Astrocyte of the cerebellum (primary cell): Measurements from ENCODE around the gene ELL.
"Not testable (repeated sequence)": the region's sequence is repeated elsewhere in the genome, so short reads cannot be mapped to it uniquely, and the experiment has no call there.

Experiments used
- DNase-seq: peaks from one replicate; pipeline ENCODE4 v3.0.0-alpha.2; 2011; ENCODE audit warnings: low read depth
- H3K4me3 ChIP-seq: 2 replicates; pipeline ENCODE4 v1.5.1; 2011; ENCODE audit warnings: mild to moderate bottlenecking, low read depth, low read length, moderate library complexity
- in situ Hi-C: cut with HindIII; loops from 2 replicates; pipeline ENCODE4 v1.10.0; 2017; ENCODE audit warnings: low sequenced_read_pairs
- TF ChIP-seq, protein P1 (sequence below): IDR thresholded peaks from 2 replicates; pipeline ENCODE4 v1.5.1; 2012; ENCODE audit warnings: low read length, low read depth, moderate library complexity, mild to moderate bottlenecking; ENCODE audit errors: missing control alignments

The ELL gene

DNA sequence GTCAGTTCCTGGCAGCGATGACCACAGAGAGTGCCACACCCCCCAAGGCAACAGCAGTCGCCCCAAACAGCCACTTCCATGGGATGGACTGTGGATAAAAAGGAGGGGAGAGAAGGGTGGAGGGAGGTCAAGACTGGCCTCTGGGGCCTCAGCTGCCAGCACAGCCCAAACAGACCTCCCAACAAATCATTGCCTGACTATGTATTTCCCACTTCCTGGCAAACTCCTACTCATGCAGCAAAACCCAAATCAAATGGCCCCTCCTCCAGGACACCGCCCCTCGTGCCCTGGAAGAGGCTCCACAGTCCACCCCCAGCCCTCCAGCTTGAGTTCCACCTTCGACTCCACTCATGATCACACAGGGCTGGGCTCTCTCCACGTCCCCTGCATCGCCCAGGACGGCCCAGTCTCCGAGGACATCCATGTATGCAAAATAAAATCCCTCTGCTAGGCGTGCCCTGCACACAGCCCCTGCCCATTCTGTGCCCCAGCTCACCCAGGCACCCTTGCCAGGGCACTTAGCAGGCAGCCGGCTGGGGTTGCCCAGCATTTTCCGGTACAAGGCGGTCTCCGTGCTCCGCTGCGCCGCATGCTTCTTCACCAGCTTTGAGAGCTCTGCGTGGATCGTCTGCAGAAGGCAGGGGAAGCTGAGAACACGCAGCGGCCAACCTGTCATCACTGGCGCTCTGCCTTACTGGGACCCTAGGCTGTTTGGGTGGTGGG, 10.5 kb upstream of the ELL start:
- no peak for DNase-seq
- TF ChIP-seq, protein P1, sequence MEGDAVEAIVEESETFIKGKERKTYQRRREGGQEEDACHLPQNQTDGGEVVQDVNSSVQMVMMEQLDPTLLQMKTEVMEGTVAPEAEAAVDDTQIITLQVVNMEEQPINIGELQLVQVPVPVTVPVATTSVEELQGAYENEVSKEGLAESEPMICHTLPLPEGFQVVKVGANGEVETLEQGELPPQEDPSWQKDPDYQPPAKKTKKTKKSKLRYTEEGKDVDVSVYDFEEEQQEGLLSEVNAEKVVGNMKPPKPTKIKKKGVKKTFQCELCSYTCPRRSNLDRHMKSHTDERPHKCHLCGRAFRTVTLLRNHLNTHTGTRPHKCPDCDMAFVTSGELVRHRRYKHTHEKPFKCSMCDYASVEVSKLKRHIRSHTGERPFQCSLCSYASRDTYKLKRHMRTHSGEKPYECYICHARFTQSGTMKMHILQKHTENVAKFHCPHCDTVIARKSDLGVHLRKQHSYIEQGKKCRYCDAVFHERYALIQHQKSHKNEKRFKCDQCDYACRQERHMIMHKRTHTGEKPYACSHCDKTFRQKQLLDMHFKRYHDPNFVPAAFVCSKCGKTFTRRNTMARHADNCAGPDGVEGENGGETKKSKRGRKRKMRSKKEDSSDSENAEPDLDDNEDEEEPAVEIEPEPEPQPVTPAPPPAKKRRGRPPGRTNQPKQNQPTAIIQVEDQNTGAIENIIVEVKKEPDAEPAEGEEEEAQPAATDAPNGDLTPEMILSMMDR = no peak
- in situ Hi-C loops = no loop called here
- H3K4me3 ChIP-seq = no peak overlapping the region

DNA sequence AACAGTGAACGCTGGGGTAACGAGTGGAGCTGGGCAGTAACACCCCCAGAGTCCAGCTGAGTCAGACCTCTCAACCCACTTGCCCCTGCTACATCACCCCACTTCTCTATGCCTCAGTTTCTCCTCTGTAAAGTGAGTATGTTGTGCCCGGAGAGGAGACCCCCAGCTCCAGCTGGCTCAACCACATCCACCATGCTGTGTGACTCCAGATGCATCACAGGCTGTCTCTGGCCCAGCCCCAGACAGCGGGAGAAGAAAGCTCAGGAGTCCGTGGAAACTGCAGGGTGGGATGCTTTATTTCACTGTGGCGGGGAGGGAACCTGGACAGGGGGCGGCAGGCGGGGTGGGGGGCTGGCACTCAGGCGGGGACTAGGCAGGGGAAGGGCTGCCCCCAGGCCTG, 9.6 kb upstream of the ELL start:
- no peak for DNase-seq
- TF ChIP-seq, protein P1 = no peak
- H3K4me3 ChIP-seq = no peak overlapping the region
- in situ Hi-C loops = no loop called here

DNA sequence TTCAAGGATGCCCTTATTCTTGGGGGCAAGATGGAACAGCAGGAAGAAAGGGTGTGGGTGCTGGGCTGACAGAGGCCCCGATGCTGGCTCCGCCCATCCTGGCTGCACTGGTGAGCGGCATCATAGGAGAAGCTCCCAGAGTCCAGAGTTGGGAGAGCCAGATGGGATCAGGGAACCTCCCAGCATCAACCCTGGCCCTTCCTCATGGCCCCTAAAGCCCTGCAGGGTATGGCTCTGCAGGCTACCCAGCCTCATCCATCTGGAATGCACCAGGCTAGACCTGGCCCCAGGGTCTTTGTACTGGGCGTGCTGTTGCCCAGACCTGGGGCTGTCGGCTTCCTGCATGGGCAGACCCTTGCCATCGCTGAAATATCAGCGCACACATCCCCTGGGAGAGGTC, 7.9 kb upstream of the ELL start:
- TF ChIP-seq, protein P1 = no peak

GRCh38 chr19:18526316-18526715, 4.4 kb upstream of the ELL start:
- no peak for DNase-seq
- TF ChIP-seq, protein P1 = no peak
- H3K4me3 ChIP-seq = no peak overlapping the region
- in situ Hi-C loops = no loop called here

More for the DNA sequence above, 7.9 kb upstream of the ELL start:
- in situ Hi-C loops = no loop called here
- no peak overlapping the region for H3K4me3 ChIP-seq
- DNase-seq = no peak

GRCh38 chr19:18523841-18524240, 2.0 kb upstream of the ELL start:
- no peak for DNase-seq
- in situ Hi-C loops = no loop called here
- H3K4me3 ChIP-seq = no peak overlapping the region
- TF ChIP-seq, protein P1 = no peak

GRCh38 chr19:18522862-18523440, 1.1 kb upstream of the ELL start:
- H3K4me3 ChIP-seq, DNase-seq, in situ Hi-C loops: not testable (repeated sequence)

- H3K4me3 ChIP-seq = peak overlapping the region; percentile 95
- TF ChIP-seq, protein P1 = peak; percentile 12
- in situ Hi-C loops = no loop called here
- peak; percentile 100 for DNase-seq
These were observed 423 bp upstream of the ELL start for GRCh38 chr19:18522124-18522861.
